K562 (cell line): Measurements from ENCODE around the gene UQCRC1.

Experiments used
- ELF1 ChIP-seq: fragments of 200-800 bp; sonication (Bioruptor generic); IDR thresholded peaks from 2 replicates; pipeline ENCODE4 v1.6.1; 2016; ENCODE audit warnings: missing genetic modification characterization, missing compliant biosample characterization
- HCFC1 ChIP-seq: IDR thresholded peaks from 2 replicates; pipeline ENCODE4 v1.6.1; 2012; ENCODE audit warnings: low read depth, low read length, improper control_type of control experiment

DNA sequence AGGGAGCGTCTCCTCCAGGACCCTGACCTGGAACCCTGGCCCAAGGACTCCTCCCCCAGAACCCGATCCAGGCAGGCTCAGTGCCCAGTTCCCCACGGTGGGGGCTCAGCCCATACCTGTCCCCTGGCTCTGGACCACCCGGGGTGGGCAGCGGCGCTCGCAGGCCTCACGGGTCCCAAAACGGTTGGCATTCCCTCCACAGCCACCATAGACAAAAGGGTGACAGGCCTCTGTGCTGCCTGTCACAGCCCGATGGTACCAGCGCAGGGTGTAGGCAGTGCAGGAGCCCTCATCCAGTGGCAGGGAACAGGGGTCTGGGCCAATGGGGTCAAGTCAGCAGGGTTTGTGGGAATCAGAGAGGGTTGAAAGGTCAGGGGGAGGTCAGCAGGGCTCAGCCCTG is 44.8 kb downstream of the UQCRC1 start:
- TF ChIP-seq HCFC1 (no peak), ELF1 (tag) (no peak)
